Skeletal muscle satellite cell (primary cell): ENCODE data around the gene LRP1B.

ENCODE experiments used
- H3K27me3 ChIP-seq: 2 replicates; pipeline ENCODE4 v1.7.0; 2013; ENCODE audit warnings: low read length; ENCODE audit not compliant: control insufficient read depth, insufficient read depth
- H3K36me3 ChIP-seq: 2 replicates; pipeline ENCODE4 v1.7.0; 2013; ENCODE audit warnings: mild to moderate bottlenecking, control low read depth, low read length; ENCODE audit not compliant: insufficient read depth
- H3K4me1 ChIP-seq: 2 replicates; pipeline ENCODE4 v1.7.0; 2013; ENCODE audit warnings: low read length; ENCODE audit not compliant: control insufficient read depth, insufficient read depth
- H3K4me2 ChIP-seq: 2 replicates; pipeline ENCODE4 v1.7.0; 2013; ENCODE audit warnings: mild to moderate bottlenecking, low read length
- H3K4me3 ChIP-seq: 2 replicates; pipeline ENCODE4 v1.7.0; 2013; ENCODE audit warnings: low read length
- H3K9ac ChIP-seq: 2 replicates; pipeline ENCODE4 v1.7.0; 2013; ENCODE audit warnings: mild to moderate bottlenecking, low read depth, low read length, moderate library complexity
- H3K9me3 ChIP-seq: replicated peaks from 2 replicates; pipeline ENCODE4 v1.7.0; 2013; ENCODE audit warnings: mild to moderate bottlenecking, control low read depth, low read length

Gene LRP1B

GRCh38 chr2:141598982-141599381 lies 531.8 kb downstream of the LRP1B start:
- Histone ChIP-seq H3K36me3 (no peaks in the 10 kb centered on the region), H3K4me3 (no peak overlapping the region), H3K27me3 (no peaks in the 10 kb centered on the region), H3K4me2 (no peak overlapping the region), H3K9me3 (no peaks in the 10 kb centered on the region), H3K4me1 (no peaks in the 10 kb centered on the region), H3K9ac (no peak overlapping the region)

- no peaks in the 10 kb centered on the region for H3K27me3 ChIP-seq
- no peak overlapping the region for H3K9ac ChIP-seq
- H3K4me2 ChIP-seq: no peak overlapping the region
- H3K9me3 ChIP-seq: no peaks in the 10 kb centered on the region
- H3K4me1 ChIP-seq: no peaks in the 10 kb centered on the region
- H3K36me3 ChIP-seq: no peaks in the 10 kb centered on the region
- no peak overlapping the region for H3K4me3 ChIP-seq
Observed at GRCh38 chr2:141595316-141595920, 535.4 kb downstream of the LRP1B start.

- Histone ChIP-seq H3K27me3 (no peaks in the 10 kb centered on the region), H3K9me3 (no peaks in the 10 kb centered on the region), H3K4me2 (no peak overlapping the region), H3K4me1 (no peaks in the 10 kb centered on the region), H3K36me3 (no peaks in the 10 kb centered on the region), H3K9ac (no peak overlapping the region), H3K4me3 (no peak overlapping the region)
Observed at GRCh38 chr2:141591787-141592186, 539.0 kb downstream of the LRP1B start.

GRCh38 chr2:141590620-141591019 lies 540.2 kb downstream of the LRP1B start:
- no peak overlapping the region for H3K9ac ChIP-seq
- no peaks in the 10 kb centered on the region for H3K27me3 ChIP-seq
- no peaks in the 10 kb centered on the region for H3K4me1 ChIP-seq
- H3K4me3 ChIP-seq: no peak overlapping the region
- H3K36me3 ChIP-seq: no peaks in the 10 kb centered on the region
- no peak overlapping the region for H3K4me2 ChIP-seq
- H3K9me3 ChIP-seq: no peaks in the 10 kb centered on the region

- H3K4me2 ChIP-seq: no peak overlapping the region
- H3K27me3 ChIP-seq: no peaks in the 10 kb centered on the region
- H3K9me3 ChIP-seq: no peaks in the 10 kb centered on the region
- no peak overlapping the region for H3K4me3 ChIP-seq
- no peaks in the 10 kb centered on the region for H3K4me1 ChIP-seq
- H3K9ac ChIP-seq: no peak overlapping the region
- no peaks in the 10 kb centered on the region for H3K36me3 ChIP-seq
Observed at GRCh38 chr2:141589314-141589713, 541.5 kb downstream of the LRP1B start.

GRCh38 chr2:141586985-141587384 lies 543.8 kb downstream of the LRP1B start:
- Histone ChIP-seq H3K9me3 (no peaks in the 10 kb centered on the region), H3K4me3 (no peak overlapping the region), H3K4me1 (no peaks in the 10 kb centered on the region), H3K27me3 (no peaks in the 10 kb centered on the region), H3K36me3 (no peaks in the 10 kb centered on the region), H3K9ac (no peak overlapping the region), H3K4me2 (no peak overlapping the region)

GRCh38 chr2:141582213-141582612 lies 548.6 kb downstream of the LRP1B start:
- Histone ChIP-seq H3K9ac (no peak overlapping the region), H3K4me1 (no peaks in the 10 kb centered on the region), H3K36me3 (no peaks in the 10 kb centered on the region), H3K4me3 (no peak overlapping the region), H3K27me3 (no peaks in the 10 kb centered on the region), H3K4me2 (no peak overlapping the region), H3K9me3 (no peaks in the 10 kb centered on the region)

GRCh38 chr2:141579071-141579470 lies 551.7 kb downstream of the LRP1B start:
- Histone ChIP-seq H3K4me2 (no peak overlapping the region), H3K27me3 (no peaks in the 10 kb centered on the region), H3K4me3 (no peak overlapping the region)

GRCh38 chr2:141570474-141571131 lies 560.2 kb downstream of the LRP1B start:
- no peak overlapping the region for H3K4me3 ChIP-seq
- no peaks in the 10 kb centered on the region for H3K27me3 ChIP-seq
- H3K4me2 ChIP-seq: no peak overlapping the region
- H3K9ac ChIP-seq: no peak overlapping the region
- no peaks in the 10 kb centered on the region for H3K36me3 ChIP-seq
- no peaks in the 10 kb centered on the region for H3K9me3 ChIP-seq
- H3K4me1 ChIP-seq: no peaks in the 10 kb centered on the region

More at GRCh38 chr2:141579071-141579470, 551.7 kb downstream of the LRP1B start:
- no peaks in the 10 kb centered on the region for H3K36me3 ChIP-seq
- no peaks in the 10 kb centered on the region for H3K9me3 ChIP-seq
- no peaks in the 10 kb centered on the region for H3K4me1 ChIP-seq
- H3K9ac ChIP-seq: no peak overlapping the region

GRCh38 chr2:141569941-141570340 lies 560.9 kb downstream of the LRP1B start:
- Histone ChIP-seq H3K9me3 (no peaks in the 10 kb centered on the region), H3K9ac (no peak overlapping the region), H3K27me3 (no peaks in the 10 kb centered on the region)

GRCh38 chr2:141565597-141565996 lies 565.2 kb downstream of the LRP1B start:
- Histone ChIP-seq H3K4me1 (no peaks in the 10 kb centered on the region), H3K36me3 (no peaks in the 10 kb centered on the region), H3K4me2 (no peak overlapping the region), H3K9me3 (no peaks in the 10 kb centered on the region), H3K27me3 (no peaks in the 10 kb centered on the region), H3K4me3 (no peak overlapping the region), H3K9ac (no peak overlapping the region)

More at GRCh38 chr2:141569941-141570340, 560.9 kb downstream of the LRP1B start:
- Histone ChIP-seq H3K4me3 (no peak overlapping the region), H3K4me1 (no peaks in the 10 kb centered on the region), H3K36me3 (no peaks in the 10 kb centered on the region), H3K4me2 (no peak overlapping the region)

- Histone ChIP-seq H3K27me3 (no peaks in the 10 kb centered on the region), H3K4me3 (no peak overlapping the region), H3K9ac (no peak overlapping the region), H3K36me3 (no peaks in the 10 kb centered on the region), H3K4me2 (no peak overlapping the region), H3K9me3 (no peaks in the 10 kb centered on the region), H3K4me1 (peaks cover 24% of the 10 kb centered on the region)
Observed at GRCh38 chr2:141560723-141561122, 570.1 kb downstream of the LRP1B start.
